Measurements from ENCODE around the gene NXPH1.

- TF ChIP-seq CTCF (IDR thresholded peaks at IDR 0.05; ENCODE audit: poor library complexity, severe bottlenecking) (no peak), RAD21 (conservative IDR thresholded peaks at IDR 0.05) (no peak), EP300 (conservative IDR thresholded peaks at IDR 0.05; ENCODE audit: poor library complexity, severe bottlenecking) (no peak), TAF1 (IDR thresholded peaks at IDR 0.05; ENCODE audit: low read depth) (no peak), MXI1 (conservative IDR thresholded peaks at IDR 0.05; ENCODE audit: poor library complexity, severe bottlenecking) (no peak), SMC3 (conservative IDR thresholded peaks at IDR 0.05; ENCODE audit: poor library complexity) (no peak), POLR2AphosphoS5 (IDR thresholded peaks at IDR 0.05) (peak; percentile 10), EZH2 (IDR thresholded peaks at IDR 0.05; ENCODE audit: borderline replicate concordance, insufficient read depth, low read length, poor library complexity, severe bottlenecking) (no peak)
Observed at GRCh38 chr7:8437606-8438005, 4.2 kb downstream of the NXPH1 start.

Data from neural cell (in vitro differentiated cells).